ENCODE data around the gene ITIH3.

The ITIH3 gene

DNA sequence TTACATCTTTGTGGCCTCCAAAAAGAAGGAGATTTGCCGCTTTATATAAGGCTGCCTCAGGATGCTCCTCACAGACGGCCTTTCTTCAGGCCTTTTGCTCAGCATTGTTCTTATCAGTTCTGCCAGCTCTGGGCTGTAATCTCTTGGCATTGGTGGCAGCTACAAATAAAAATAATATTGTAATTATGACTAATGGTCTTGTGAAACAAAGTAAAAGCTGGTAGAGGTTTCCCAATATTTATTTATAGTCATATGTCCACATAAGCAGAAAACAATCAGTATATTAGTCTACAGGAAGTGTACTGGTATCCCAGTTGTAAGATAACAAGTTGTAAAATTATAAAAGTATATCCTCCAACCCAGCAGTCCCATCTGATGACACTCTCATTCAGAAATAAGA lies 31.1 kb upstream of the ITIH3 start:
- H3K27ac ChIP-seq = no peak overlapping the region
- TF ChIP-seq, protein P1, sequence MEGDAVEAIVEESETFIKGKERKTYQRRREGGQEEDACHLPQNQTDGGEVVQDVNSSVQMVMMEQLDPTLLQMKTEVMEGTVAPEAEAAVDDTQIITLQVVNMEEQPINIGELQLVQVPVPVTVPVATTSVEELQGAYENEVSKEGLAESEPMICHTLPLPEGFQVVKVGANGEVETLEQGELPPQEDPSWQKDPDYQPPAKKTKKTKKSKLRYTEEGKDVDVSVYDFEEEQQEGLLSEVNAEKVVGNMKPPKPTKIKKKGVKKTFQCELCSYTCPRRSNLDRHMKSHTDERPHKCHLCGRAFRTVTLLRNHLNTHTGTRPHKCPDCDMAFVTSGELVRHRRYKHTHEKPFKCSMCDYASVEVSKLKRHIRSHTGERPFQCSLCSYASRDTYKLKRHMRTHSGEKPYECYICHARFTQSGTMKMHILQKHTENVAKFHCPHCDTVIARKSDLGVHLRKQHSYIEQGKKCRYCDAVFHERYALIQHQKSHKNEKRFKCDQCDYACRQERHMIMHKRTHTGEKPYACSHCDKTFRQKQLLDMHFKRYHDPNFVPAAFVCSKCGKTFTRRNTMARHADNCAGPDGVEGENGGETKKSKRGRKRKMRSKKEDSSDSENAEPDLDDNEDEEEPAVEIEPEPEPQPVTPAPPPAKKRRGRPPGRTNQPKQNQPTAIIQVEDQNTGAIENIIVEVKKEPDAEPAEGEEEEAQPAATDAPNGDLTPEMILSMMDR (conservative IDR thresholded peaks at IDR 0.05; ENCODE audit: low read depth, low read length) = no peak

DNA sequence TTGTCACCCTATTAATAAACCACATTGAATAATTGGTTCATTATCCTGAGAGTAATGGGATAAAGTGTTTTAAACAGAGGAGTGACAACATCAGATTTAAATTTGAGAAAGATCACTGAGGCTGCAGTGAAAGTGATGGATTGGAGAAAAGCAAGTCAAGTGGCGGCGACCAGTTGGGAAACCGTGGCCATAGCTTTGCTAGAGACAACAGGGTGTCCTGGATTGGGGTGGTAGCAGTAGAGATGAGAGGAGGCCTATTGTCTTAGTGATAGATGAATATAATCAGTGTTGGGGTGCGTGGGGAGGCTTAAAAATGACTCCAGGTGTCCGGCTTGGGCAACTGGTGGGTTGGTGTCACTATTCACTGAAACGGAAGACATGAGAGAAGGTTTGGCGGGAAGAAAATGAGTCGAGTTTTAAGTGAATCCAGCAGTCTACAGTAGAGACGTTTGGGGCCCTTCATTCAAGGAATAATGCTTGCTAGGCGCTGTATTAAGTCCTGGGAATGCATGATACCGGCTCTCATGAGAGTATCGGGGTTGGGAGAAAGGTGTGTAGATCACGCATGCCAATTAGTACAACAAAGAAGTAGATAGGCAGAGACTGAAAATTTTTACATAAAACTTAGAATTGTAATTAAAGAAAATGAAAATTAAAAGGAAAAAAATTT lies 24.7 kb upstream of the ITIH3 start:
- Histone ChIP-seq H2AFZ (ENCODE audit: low read depth) (no peak overlapping the region), H3K27me3 (ENCODE audit: insufficient read depth, low read depth) (no peaks in the 10 kb centered on the region), H4K20me1 (ENCODE audit: insufficient read depth) (no peaks in the 10 kb centered on the region), H3K4me2 (peak overlapping the region; percentile 60), H3K27ac (no peak overlapping the region), H3K79me2 (ENCODE audit: insufficient read depth, low read depth) (no peaks in the 10 kb centered on the region), H3K4me3 (IDR thresholded peaks at IDR 0.05; ENCODE audit: insufficient read depth, low read depth, low read length) (no peak overlapping the region), H3K36me3 (ENCODE audit: insufficient read depth) (no peaks in the 10 kb centered on the region), H3K9ac (no peak overlapping the region; the same call in 1 of the 2 replicates), H3K4me1 (ENCODE audit: low read depth, poor library complexity, severe bottlenecking) (peaks cover 9% of the 10 kb centered on the region)
- TF ChIP-seq, protein P1 (conservative IDR thresholded peaks at IDR 0.05; ENCODE audit: low read depth, low read length) = no peak

More for the DNA sequence above, 31.1 kb upstream of the ITIH3 start:
- no peaks in the 10 kb centered on the region for H3K36me3 ChIP-seq (ENCODE audit: insufficient read depth)
- no peaks in the 10 kb centered on the region for H3K4me1 ChIP-seq (ENCODE audit: low read depth, poor library complexity, severe bottlenecking)
- H3K4me2 ChIP-seq = no peak overlapping the region
- H3K4me3 ChIP-seq (IDR thresholded peaks at IDR 0.05; ENCODE audit: insufficient read depth, low read depth, low read length) = no peak overlapping the region
- no peak overlapping the region for H3K9ac ChIP-seq
- no peak overlapping the region for H2AFZ ChIP-seq (ENCODE audit: low read depth)
- no peaks in the 10 kb centered on the region for H4K20me1 ChIP-seq (ENCODE audit: insufficient read depth)
- no peaks in the 10 kb centered on the region for H3K79me2 ChIP-seq (ENCODE audit: insufficient read depth, low read depth)
- H3K27me3 ChIP-seq (ENCODE audit: insufficient read depth, low read depth) = no peaks in the 10 kb centered on the region

GRCh38 chr3:52770496-52771333 lies 23.9 kb upstream of the ITIH3 start, which contains the start of gene NEK4:
Gene NEK4, minus strand, starts transcription at chr3:52770940. Its CDS starts 194 bp downstream, at chr3:52770746.
- Histone ChIP-seq H2AFZ (ENCODE audit: low read depth) (peak within 1 kb of the TSS; percentile 95), H3K27ac (peak within 1 kb of the TSS; percentile 67), H3K4me1 (ENCODE audit: low read depth, poor library complexity, severe bottlenecking) (peaks cover 9% of the 10 kb centered on the region), H3K36me3 (ENCODE audit: insufficient read depth) (no peaks in the 10 kb centered on the region), H3K9ac (peak within 1 kb of the TSS; percentile 68; the same call in 1 of the 2 replicates), H3K79me2 (ENCODE audit: insufficient read depth, low read depth) (no peaks in the 10 kb centered on the region), H3K4me3 (IDR thresholded peaks at IDR 0.05; ENCODE audit: insufficient read depth, low read depth, low read length) (peak within 1 kb of the TSS; percentile 64), H4K20me1 (ENCODE audit: insufficient read depth) (no peaks in the 10 kb centered on the region), H3K4me2 (peak within 1 kb of the TSS; percentile 63), H3K27me3 (ENCODE audit: insufficient read depth, low read depth) (no peaks in the 10 kb centered on the region)
- TF ChIP-seq, protein P1 (conservative IDR thresholded peaks at IDR 0.05; ENCODE audit: low read depth, low read length) = no peak

DNA sequence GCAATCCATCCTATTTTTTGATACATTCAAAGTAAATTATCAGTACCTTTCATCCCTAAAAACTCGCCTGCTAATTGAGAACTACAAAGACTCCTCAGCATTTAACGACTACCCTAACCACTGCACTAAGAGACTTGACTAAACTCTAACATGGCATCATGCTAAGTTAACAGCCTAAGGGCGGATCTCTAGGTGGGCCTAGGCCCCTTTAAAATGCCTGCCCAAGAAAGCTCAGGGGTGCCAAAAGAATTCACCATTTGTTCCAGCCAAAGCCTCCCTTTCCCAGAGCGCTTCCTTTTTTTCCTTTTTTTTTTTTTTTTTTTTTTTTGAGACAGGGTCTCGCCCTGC lies 23.3 kb upstream of the ITIH3 start:
- H3K79me2 ChIP-seq (ENCODE audit: insufficient read depth, low read depth) = no peaks in the 10 kb centered on the region
- H3K27me3 ChIP-seq (ENCODE audit: insufficient read depth, low read depth) = no peaks in the 10 kb centered on the region
- peak overlapping the region; percentile 63 for H3K4me2 ChIP-seq
- TF ChIP-seq, protein P1 (conservative IDR thresholded peaks at IDR 0.05; ENCODE audit: low read depth, low read length) = no peak
- no peaks in the 10 kb centered on the region for H3K36me3 ChIP-seq (ENCODE audit: insufficient read depth)
- peaks cover 9% of the 10 kb centered on the region for H3K4me1 ChIP-seq (ENCODE audit: low read depth, poor library complexity, severe bottlenecking)
- peak overlapping the region; percentile 95 for H2AFZ ChIP-seq (ENCODE audit: low read depth)
- peak overlapping the region; percentile 67 for H3K27ac ChIP-seq
- no peaks in the 10 kb centered on the region for H4K20me1 ChIP-seq (ENCODE audit: insufficient read depth)
- peak overlapping the region; percentile 64 for H3K4me3 ChIP-seq (IDR thresholded peaks at IDR 0.05; ENCODE audit: insufficient read depth, low read depth, low read length)
- peak overlapping the region; percentile 68; the same call in 1 of the 2 replicates for H3K9ac ChIP-seq
